Neural crest cell (in vitro differentiated cells): Measurements from ENCODE around the gene VWC2. TPM values are rescaled to one million over a fixed set of nuclear protein-coding genes. Genes with fewer than 3 reads are reported as not detected.

Experiments used
- DNase-seq: peaks from one replicate; pipeline ENCODE4 v3.0.0; 2021; ENCODE audit warnings: low read depth, mixed read lengths, low spot score
- H3K27ac Mint-ChIP-seq: one replicate; pipeline ENCODE4 v1.8.0; 2021; ENCODE audit warnings: mild to moderate bottlenecking, mixed read lengths; ENCODE audit not compliant: unreplicated experiment
- H3K27me3 Mint-ChIP-seq: 2 replicates; pipeline ENCODE4 v1.8.0; 2021; ENCODE audit warnings: low read depth, mild to moderate bottlenecking, mixed read lengths
- H3K36me3 Mint-ChIP-seq: 2 replicates; pipeline ENCODE4 v1.8.0; 2021; ENCODE audit warnings: low read depth, mild to moderate bottlenecking, mixed read lengths
- H3K4me1 Mint-ChIP-seq: 2 replicates; pipeline ENCODE4 v1.8.0; 2021; ENCODE audit warnings: mixed read lengths
- H3K4me3 Mint-ChIP-seq: one replicate; pipeline ENCODE4 v1.8.0; 2021; ENCODE audit warnings: mild to moderate bottlenecking, mixed read lengths
- H3K9me3 Mint-ChIP-seq: 2 replicates; pipeline ENCODE4 v1.8.0; 2021; ENCODE audit warnings: mixed read lengths
- total RNA-seq: library from RNA; stranded (reverse); gene quantifications from 2 replicates; pipeline ENCODE4 v1.2.1, GENCODE V29; 2021
- TF ChIP-seq, protein P1 (sequence below): fragments of 200-600 bp; sonication (generic); conservative IDR thresholded peaks from 2 replicates; pipeline ENCODE4 v1.5.0; 2021; ENCODE audit warnings: antibody characterized with exemption, mild to moderate bottlenecking

The VWC2 gene
- total RNA-seq, 1 donor from 2014 or later: not detected

DNA sequence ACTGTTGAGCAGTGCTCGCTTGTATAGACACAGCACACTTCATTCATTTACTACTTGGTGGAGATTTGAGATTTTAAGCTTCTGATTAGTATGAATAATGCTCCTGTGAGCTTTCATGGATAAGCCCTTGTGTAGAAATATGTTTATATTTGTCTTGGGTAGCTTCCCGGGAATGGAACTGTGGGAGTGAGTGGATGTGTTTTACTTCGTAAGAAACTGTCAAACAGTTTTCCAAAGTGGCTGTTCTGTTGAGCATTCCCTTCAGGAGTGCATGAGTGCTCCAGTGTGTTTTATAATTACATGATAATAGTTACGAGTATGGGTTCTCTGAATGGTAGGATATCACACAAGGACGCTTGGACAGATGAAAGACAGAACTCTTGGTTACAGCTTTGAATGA lies 49.4 kb downstream of the VWC2 start:
- peaks cover 7% of the 10 kb centered on the region for H3K27me3 Mint-ChIP-seq
- no peak overlapping the region for H3K27ac Mint-ChIP-seq
- H3K9me3 Mint-ChIP-seq: no peaks in the 10 kb centered on the region
- TF ChIP-seq, protein P1, sequence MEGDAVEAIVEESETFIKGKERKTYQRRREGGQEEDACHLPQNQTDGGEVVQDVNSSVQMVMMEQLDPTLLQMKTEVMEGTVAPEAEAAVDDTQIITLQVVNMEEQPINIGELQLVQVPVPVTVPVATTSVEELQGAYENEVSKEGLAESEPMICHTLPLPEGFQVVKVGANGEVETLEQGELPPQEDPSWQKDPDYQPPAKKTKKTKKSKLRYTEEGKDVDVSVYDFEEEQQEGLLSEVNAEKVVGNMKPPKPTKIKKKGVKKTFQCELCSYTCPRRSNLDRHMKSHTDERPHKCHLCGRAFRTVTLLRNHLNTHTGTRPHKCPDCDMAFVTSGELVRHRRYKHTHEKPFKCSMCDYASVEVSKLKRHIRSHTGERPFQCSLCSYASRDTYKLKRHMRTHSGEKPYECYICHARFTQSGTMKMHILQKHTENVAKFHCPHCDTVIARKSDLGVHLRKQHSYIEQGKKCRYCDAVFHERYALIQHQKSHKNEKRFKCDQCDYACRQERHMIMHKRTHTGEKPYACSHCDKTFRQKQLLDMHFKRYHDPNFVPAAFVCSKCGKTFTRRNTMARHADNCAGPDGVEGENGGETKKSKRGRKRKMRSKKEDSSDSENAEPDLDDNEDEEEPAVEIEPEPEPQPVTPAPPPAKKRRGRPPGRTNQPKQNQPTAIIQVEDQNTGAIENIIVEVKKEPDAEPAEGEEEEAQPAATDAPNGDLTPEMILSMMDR: no peak
- no peak for DNase-seq
- H3K4me1 Mint-ChIP-seq: no peaks in the 10 kb centered on the region
- H3K36me3 Mint-ChIP-seq: no peaks in the 10 kb centered on the region
- H3K4me3 Mint-ChIP-seq: no peak overlapping the region

DNA sequence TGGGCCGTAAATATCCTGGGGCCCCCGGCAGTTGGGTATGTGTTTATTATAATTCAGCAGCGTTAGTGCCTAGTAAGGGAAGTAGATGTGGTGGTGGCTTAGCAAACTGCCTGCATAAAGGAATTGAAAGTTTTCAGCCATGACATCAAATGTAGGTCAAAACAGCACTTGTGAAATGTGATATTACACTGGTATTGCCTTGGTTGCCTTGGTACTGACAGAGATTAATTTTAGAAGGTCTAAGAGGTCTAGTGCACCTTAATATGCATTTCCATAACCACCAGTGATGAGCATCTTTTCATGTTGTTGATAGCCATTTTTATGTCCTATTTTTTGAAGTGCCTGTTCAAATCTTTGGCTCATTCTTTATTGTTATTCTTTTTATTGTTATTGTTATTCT lies 50.1 kb downstream of the VWC2 start:
- TF ChIP-seq, protein P1: no peak

DNA sequence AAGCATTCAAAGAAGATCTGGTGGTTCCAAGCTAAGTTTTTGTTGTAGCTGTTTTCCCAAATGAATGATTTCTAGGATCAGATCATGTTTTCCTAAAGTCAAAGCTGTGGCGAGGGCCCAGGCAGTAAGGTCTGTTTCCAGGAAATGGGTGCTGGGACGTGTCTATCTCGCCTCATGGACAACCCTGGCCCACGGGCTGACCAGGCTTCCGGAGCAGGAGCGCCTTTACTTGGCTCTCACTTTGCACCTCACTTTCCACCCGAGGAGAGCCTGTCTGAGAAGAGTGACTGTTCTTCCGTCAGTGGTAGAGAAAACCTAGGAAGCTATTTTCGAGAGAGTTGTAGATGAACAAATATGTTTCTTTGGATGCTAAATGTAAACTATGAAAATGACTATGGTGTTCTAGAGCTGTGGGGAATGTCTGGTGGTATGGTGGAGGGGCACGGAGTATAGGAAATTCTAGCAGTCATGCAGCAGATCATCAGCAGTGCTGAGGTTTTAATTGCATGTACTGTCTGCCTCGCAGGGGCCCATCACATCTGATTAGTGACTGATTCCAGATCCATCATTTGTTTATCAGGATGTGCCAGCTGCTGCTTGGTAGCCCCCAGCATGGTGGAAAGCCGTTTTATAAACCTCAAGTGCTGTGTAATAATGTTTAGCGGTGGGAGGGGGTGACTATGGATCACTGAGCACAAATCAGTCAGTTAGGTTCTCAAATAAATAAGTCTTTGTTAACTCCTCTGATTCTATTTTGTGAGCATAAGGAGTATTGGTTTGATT lies 66.6 kb downstream of the VWC2 start:
- Mint-ChIP-seq H3K27ac (no peak overlapping the region), H3K4me3 (no peak overlapping the region), H3K27me3 (no peaks in the 10 kb centered on the region), H3K36me3 (no peaks in the 10 kb centered on the region), H3K9me3 (no peaks in the 10 kb centered on the region), H3K4me1 (peaks cover 9% of the 10 kb centered on the region)
- DNase-seq: no peak
- TF ChIP-seq, protein P1: no peak

More for the DNA sequence above, 50.1 kb downstream of the VWC2 start:
- no peak for DNase-seq
- Mint-ChIP-seq H3K4me3 (no peak overlapping the region), H3K36me3 (no peaks in the 10 kb centered on the region), H3K27ac (no peak overlapping the region), H3K9me3 (no peaks in the 10 kb centered on the region), H3K4me1 (no peaks in the 10 kb centered on the region), H3K27me3 (peaks cover 7% of the 10 kb centered on the region)

DNA sequence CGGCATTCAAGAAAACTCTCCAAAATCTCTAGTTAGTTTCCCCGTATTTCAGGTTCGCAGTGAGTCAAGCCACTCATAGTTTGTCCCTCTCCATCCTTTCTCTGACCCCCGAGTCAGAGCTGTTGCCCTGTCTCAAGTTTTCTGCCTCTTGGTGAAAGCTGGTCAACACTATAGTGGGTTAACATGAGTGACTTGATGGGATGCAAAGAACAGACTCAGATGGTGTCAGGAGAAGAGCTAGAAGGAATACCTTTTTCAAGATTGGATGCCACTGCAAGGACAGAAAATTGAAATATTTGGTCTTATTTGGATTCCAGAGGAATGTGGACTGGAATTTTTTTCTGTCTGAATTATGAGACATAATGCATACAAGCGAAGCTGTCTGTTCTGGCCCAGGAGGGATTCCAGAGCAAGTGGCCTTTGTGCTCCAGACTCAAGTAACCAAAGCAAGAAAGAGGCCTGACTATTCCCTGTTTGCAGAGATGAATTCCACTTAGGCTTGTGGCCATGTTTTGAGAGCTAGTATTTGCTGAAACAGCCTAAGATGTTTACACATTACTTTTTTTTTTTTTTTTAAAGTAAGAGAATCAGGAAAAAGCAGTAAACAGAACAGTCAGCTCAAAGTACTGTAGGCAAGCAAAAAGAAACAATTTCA lies 67.4 kb downstream of the VWC2 start:
- no peak for DNase-seq
- no peaks in the 10 kb centered on the region for H3K9me3 Mint-ChIP-seq
- no peak overlapping the region for H3K4me3 Mint-ChIP-seq
- H3K4me1 Mint-ChIP-seq: peaks cover 9% of the 10 kb centered on the region
- TF ChIP-seq, protein P1: no peak
- no peak overlapping the region for H3K27ac Mint-ChIP-seq
- no peaks in the 10 kb centered on the region for H3K27me3 Mint-ChIP-seq
- H3K36me3 Mint-ChIP-seq: no peaks in the 10 kb centered on the region

DNA sequence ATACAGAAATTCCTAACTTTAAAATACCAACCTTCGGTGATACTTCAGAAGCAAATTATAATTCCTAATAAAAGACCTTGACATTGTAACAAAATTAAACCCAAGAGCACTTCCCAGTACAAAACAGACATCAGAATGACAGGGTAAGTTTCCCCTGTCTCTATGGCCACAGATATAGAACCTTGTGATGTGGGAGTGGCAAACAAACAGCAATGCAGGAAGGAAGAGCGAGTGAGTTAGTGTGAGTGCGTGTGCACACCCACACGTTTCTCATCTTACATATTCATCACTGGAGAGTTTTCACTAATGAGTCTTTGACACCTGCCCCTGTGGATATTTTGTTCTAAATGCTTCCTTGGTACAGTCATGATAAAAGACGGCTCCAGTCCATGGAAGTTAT lies 72.2 kb downstream of the VWC2 start:
- no peak for DNase-seq
- Mint-ChIP-seq H3K36me3 (no peaks in the 10 kb centered on the region), H3K27me3 (no peaks in the 10 kb centered on the region), H3K27ac (no peak overlapping the region), H3K9me3 (no peaks in the 10 kb centered on the region), H3K4me3 (no peak overlapping the region), H3K4me1 (peaks cover 2% of the 10 kb centered on the region)
- TF ChIP-seq, protein P1: no peak
